K562 (cell line): ENCODE data around the gene TRUB2. TPM values are rescaled to one million over a fixed set of nuclear protein-coding genes. Genes with fewer than 3 reads are reported as not detected.
"Not testable (repeated sequence)": the region's sequence is repeated elsewhere in the genome, so short reads cannot be mapped to it uniquely, and the experiment has no call there.

Experiments used
- ATF1 ChIP-seq, 2 experiments: fragments of 450-650 bp in 1 of 2; IDR thresholded peaks; 2 replicates each; pipeline ENCODE4 v1.6.1; 2016; ENCODE audit warnings: missing compliant biosample characterization in 1 of 2, missing genetic modification characterization in 1 of 2
- KDM2B ChIP-seq: fragments of 250-450 bp; sonication (Bioruptor Pico); IDR thresholded peaks from 2 replicates; pipeline ENCODE4 v1.8.0; 2021; ENCODE audit warnings: mild to moderate bottlenecking, moderate library complexity
- MAZ ChIP-seq, 2 experiments: fragments of 450-650 bp in 1 of 2; sonication (generic) in 1 of 2; formaldehyde crosslinking; IDR thresholded peaks in 1 of 2; conservative IDR thresholded peaks in 1 of 2; 2 replicates each; pipeline versions ENCODE4 v1.4.0 to v1.5.0; 2020; ENCODE audit warnings: mild to moderate bottlenecking in 1 of 2, missing genetic modification reagents in 1 of 2
- NFXL1 ChIP-seq: fragments of 450-650 bp; formaldehyde crosslinking; IDR thresholded peaks from 2 replicates; pipeline ENCODE4 v1.4.0; 2021; ENCODE audit warnings: mild to moderate bottlenecking
- POU5F1 ChIP-seq: fragments of 150-350 bp; IDR thresholded peaks from 2 replicates; pipeline ENCODE4 v1.6.1; 2014; ENCODE audit warnings: borderline replicate concordance, low read length, low read depth, mild to moderate bottlenecking; ENCODE audit not compliant: partially characterized antibody
- ZBTB17 ChIP-seq: fragments of 450-650 bp; formaldehyde crosslinking; IDR thresholded peaks from 2 replicates; pipeline ENCODE4 v1.4.0; 2020; ENCODE audit warnings: mild to moderate bottlenecking
- ZNF165 ChIP-seq: fragments of 250-450 bp; sonication (Bioruptor Pico); IDR thresholded peaks from 2 replicates; pipeline ENCODE4 v1.4.0; 2020; ENCODE audit warnings: borderline replicate concordance
- ZNF311 ChIP-seq: fragments of 250-450 bp; sonication (Bioruptor Pico); IDR thresholded peaks from 2 replicates; pipeline ENCODE4 v1.4.0; 2020; ENCODE audit warnings: mild to moderate bottlenecking, moderate library complexity
- ZNF347 ChIP-seq: fragments of 450-650 bp; formaldehyde crosslinking; IDR thresholded peaks from 2 replicates; pipeline ENCODE4 v1.4.0; 2020; ENCODE audit warnings: low read depth, mild to moderate bottlenecking, moderate library complexity
- ZNF696 ChIP-seq: fragments of 250-450 bp; sonication (Bioruptor Pico); conservative IDR thresholded peaks from 2 replicates; pipeline ENCODE4 v1.4.0; 2020; ENCODE audit warnings: mild to moderate bottlenecking, moderate library complexity
- ZNF75A ChIP-seq: fragments of 450-650 bp; formaldehyde crosslinking; IDR thresholded peaks from 2 replicates; pipeline ENCODE4 v1.4.0; 2020; ENCODE audit warnings: mild to moderate bottlenecking
- ZNF764 ChIP-seq: fragments of 250-450 bp; sonication (Bioruptor Pico); IDR thresholded peaks from 2 replicates; pipeline ENCODE4 v1.4.0; 2020; ENCODE audit warnings: low read depth, mild to moderate bottlenecking, moderate library complexity
- ZNF785 ChIP-seq: fragments of 250-450 bp; sonication (Bioruptor Pico); IDR thresholded peaks from 2 replicates; pipeline ENCODE4 v1.4.0; 2020; ENCODE audit warnings: mild to moderate bottlenecking
- polyA plus RNA-seq, 8 experiments: library from polyadenylated mRNA; depleted of rRNA in 4 of 8; stranded (reverse) in 5 of 8; unstranded in 3 of 8; fragments of >200 nt; fragmentation: Nextera tagmentation in 2 of 8; fragmentation: Illumina TruSeq in 1 of 8; extraction: Ambion mirVana in 2 of 8; extraction: Trizol in 1 of 8; gene quantifications; 2 replicates each; pipeline versions ENCODE4 v1.2.1 to v1.2.3, GENCODE V29; 2011 to 2014; ENCODE audit warnings: inconsistent platforms in 1 of 8, missing spikeins in 1 of 8
- total RNA-seq, 7 experiments: library from RNA; depleted of rRNA in 6 of 7; stranded (reverse); fragments of >200 nt in 6 of 7; fragmentation: Illumina TruSeq in 2 of 7; extraction: Trizol in 2 of 7; gene quantifications; 2 replicates each; pipeline versions ENCODE4 v1.2.1 to v1.2.3, GENCODE V29; 2011 to 2021; ENCODE audit warnings: low replicate concordance in 1 of 7
- TF ChIP-seq, protein P1 (sequence below), 2 experiments: fragments of 250-450 bp in 1 of 2; fragments of 450-650 bp in 1 of 2; sonication (Bioruptor Pico) in 1 of 2; IDR thresholded peaks; 2 replicates each; pipeline versions ENCODE4 v1.6.1 to v1.8.0; 2016 to 2021; ENCODE audit warnings: mild to moderate bottlenecking in 2 of 2, moderate library complexity in 2 of 2, missing compliant biosample characterization in 1 of 2, missing genetic modification characterization in 1 of 2
- TF ChIP-seq, protein P2 (sequence below), 2 experiments: fragments of 450-650 bp in 1 of 2; sonication (generic) in 1 of 2; formaldehyde crosslinking; conservative IDR thresholded peaks; 2 replicates each; pipeline versions ENCODE4 v1.4.0 to v1.8.1; 2020 to 2022; ENCODE audit warnings: mild to moderate bottlenecking in 1 of 2, missing genetic modification reagents in 1 of 2
- TF ChIP-seq, protein P3 (sequence below): fragments of 450-650 bp; formaldehyde crosslinking; IDR thresholded peaks from 2 replicates; pipeline ENCODE4 v1.4.0; 2022; ENCODE audit warnings: mild to moderate bottlenecking, moderate library complexity
- TF ChIP-seq, protein P4 (sequence below): fragments of 250-450 bp; sonication (Bioruptor Pico); IDR thresholded peaks from 2 replicates; pipeline ENCODE4 v1.4.0; 2020; ENCODE audit warnings: borderline replicate concordance
- TF ChIP-seq, protein P5 (sequence below): fragments of 250-450 bp; sonication (Bioruptor Pico); IDR thresholded peaks from 2 replicates; pipeline ENCODE4 v1.8.0; 2022; ENCODE audit warnings: moderate library complexity, mild to moderate bottlenecking, inconsistent platforms

Gene TRUB2
- total and polyA plus RNA-seq, 9 of the 15 experiments (the other 6 are each of a cell fraction or from before 2014, with no cell fraction given), result 9.3 to 110 (median 63.0) TPM

DNA sequence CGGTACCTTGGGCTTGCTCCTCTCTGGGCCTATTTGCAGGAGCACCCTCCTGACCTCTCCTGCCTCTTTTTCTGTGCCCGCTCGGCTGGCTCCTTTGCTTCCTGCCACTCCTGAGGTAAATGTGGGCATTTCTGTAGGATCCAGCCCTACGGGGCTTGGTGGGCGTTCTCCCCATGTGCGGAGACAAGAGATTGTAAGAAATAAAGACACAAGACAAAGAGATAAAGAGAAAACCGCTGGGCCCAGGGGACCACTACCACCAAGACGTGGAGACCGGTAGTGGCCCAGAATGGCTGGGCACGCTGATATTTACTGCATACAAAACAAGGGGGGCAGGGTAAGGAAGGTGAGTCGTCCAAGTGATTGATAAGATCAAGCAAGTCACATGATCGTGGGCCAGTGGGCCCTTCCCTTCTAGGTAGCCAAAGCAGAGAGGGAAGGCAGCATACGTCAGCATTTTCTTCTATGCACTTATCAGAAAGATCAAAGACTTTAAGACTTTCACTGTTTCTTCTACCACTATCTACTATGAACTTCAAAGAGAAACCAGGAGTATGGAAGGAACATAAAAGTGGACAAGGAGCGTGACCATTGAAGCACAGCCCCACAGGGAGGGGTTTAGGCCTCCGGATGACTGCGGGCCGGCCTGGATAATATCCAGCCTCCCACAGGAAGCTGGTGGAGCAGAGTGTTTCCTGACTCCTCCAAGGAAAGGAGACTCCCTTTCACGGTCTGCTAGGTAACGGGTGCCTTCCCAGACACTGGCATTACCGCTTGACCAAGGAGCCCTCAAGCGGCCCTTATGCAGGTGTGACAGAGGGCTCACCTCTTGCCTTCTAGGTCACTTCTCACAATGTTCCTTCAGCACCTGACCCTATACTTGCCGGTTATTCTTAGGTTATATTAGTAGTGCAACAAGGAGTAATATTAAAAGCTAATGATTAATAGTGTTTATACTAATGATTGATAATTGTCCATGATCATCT, 42.9 kb downstream of the TRUB2 start (continued):
- TF ChIP-seq POU5F1 (peak; percentile 24), ZNF764 (0 out of 2 replicates have a peak, but pooled peaks have one; percentile 59), NFXL1 (CRISPR knock-in tag) (peak; percentile 75; the same call in 1 of the 2 replicates), ZNF165 (peak; percentile 77), ZNF347 (CRISPR knock-in tag) (0 out of 2 replicates have a peak, but pooled peaks have one; percentile 57), ZBTB17 (peak; percentile 83), ZNF696 (CRISPR knock-in tag) (0 out of 2 replicates have a peak, but pooled peaks have one; percentile 50), ZNF311 (CRISPR knock-in tag) (0 out of 2 replicates have a peak, but pooled peaks have one; percentile 63), MAZ (CRISPR knock-in tag; conservative IDR thresholded peaks at IDR 0.05 in 1 of 2, IDR thresholded peaks at IDR 0.05 in 1 of 2) (peak in 1 of 2 experiments; percentile 37; a peak in 2 of 4 replicates), ZNF785 (CRISPR knock-in tag) (peak; percentile 33; the same call in 1 of the 2 replicates), KDM2B (0 out of 2 replicates have a peak, but pooled peaks have one; percentile 72), ZNF75A (CRISPR knock-in tag) (0 out of 2 replicates have a peak, but pooled peaks have one; percentile 51), ATF1 (tag; IDR thresholded peaks at IDR 0.05) (peak; percentile 75)
- TF ChIP-seq, protein P1, sequence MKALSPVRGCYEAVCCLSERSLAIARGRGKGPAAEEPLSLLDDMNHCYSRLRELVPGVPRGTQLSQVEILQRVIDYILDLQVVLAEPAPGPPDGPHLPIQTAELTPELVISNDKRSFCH (CRISPR knock-in tag; IDR thresholded peaks at IDR 0.05), result not testable (repeated sequence)
- TF ChIP-seq, protein P1 (tag; IDR thresholded peaks at IDR 0.05), result peak; percentile 24; the same call in 1 of the 2 replicates
- TF ChIP-seq, protein P2, sequence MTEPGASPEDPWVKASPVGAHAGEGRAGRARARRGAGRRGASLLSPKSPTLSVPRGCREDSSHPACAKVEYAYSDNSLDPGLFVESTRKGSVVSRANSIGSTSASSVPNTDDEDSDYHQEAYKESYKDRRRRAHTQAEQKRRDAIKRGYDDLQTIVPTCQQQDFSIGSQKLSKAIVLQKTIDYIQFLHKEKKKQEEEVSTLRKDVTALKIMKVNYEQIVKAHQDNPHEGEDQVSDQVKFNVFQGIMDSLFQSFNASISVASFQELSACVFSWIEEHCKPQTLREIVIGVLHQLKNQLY (CRISPR knock-in tag; conservative IDR thresholded peaks at IDR 0.05), result peak; percentile 31 to 92; a peak in 3 of 4 replicates
- TF ChIP-seq, protein P3, sequence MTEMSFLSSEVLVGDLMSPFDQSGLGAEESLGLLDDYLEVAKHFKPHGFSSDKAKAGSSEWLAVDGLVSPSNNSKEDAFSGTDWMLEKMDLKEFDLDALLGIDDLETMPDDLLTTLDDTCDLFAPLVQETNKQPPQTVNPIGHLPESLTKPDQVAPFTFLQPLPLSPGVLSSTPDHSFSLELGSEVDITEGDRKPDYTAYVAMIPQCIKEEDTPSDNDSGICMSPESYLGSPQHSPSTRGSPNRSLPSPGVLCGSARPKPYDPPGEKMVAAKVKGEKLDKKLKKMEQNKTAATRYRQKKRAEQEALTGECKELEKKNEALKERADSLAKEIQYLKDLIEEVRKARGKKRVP (CRISPR knock-in tag), result peak; percentile 60; the same call in 1 of the 2 replicates
- TF ChIP-seq, protein P4, sequence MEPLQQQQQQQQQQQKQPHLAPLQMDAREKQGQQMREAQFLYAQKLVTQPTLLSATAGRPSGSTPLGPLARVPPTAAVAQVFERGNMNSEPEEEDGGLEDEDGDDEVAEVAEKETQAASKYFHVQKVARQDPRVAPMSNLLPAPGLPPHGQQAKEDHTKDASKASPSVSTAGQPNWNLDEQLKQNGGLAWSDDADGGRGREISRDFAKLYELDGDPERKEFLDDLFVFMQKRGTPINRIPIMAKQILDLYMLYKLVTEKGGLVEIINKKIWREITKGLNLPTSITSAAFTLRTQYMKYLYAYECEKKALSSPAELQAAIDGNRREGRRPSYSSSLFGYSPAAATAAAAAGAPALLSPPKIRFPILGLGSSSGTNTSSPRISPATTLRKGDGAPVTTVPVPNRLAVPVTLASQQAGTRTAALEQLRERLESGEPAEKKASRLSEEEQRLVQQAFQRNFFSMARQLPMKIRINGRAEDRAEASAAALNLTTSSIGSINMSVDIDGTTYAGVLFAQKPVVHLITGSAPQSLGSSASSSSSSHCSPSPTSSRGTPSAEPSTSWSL (CRISPR knock-in tag), result 0 out of 2 replicates have a peak, but pooled peaks have one; percentile 85
- TF ChIP-seq ATF1 (CRISPR knock-in tag; IDR thresholded peaks at IDR 0.05), result not testable (repeated sequence)
- TF ChIP-seq, protein P5, sequence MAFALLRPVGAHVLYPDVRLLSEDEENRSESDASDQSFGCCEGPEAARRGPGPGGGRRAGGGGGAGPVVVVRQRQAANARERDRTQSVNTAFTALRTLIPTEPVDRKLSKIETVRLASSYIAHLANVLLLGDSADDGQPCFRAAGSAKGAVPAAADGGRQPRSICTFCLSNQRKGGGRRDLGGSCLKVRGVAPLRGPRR (CRISPR knock-in tag), result peak; percentile 83; the same call in 1 of the 2 replicates
